SU-DHL-6 (cell line): ENCODE data around the gene BMERB1.

ENCODE experiments used
- H2AFZ ChIP-seq: fragments of 200-600 bp; sonication (generic); 2 replicates; pipeline ENCODE4 v1.6.1; 2014; ENCODE audit warnings: low read depth, mild to moderate bottlenecking, moderate library complexity, mixed read lengths, antibody characterized with exemption, low read length; ENCODE audit not compliant: severe bottlenecking
- H3F3A ChIP-seq: fragments of 200-600 bp; shearing (Covaris generic); 2 replicates; pipeline ENCODE4 v1.6.0; 2016; ENCODE audit warnings: antibody characterized with exemption, mild to moderate bottlenecking; ENCODE audit not compliant: insufficient read depth
- H3K27ac ChIP-seq: fragments of 200-600 bp; sonication (generic); 2 replicates; pipeline ENCODE4 v1.5.1; 2016; ENCODE audit warnings: low read depth, mild to moderate bottlenecking, low read length, moderate library complexity, mixed read lengths
- H3K27me3 ChIP-seq: fragments of 200-600 bp; sonication (generic), shearing (Covaris generic); 2 replicates; pipeline ENCODE4 v1.6.0; 2014; ENCODE audit warnings: mild to moderate bottlenecking, low read length
- H3K36me3 ChIP-seq: fragments of 200-600 bp; sonication (generic); 2 replicates; pipeline ENCODE4 v1.6.1; 2014; ENCODE audit warnings: mild to moderate bottlenecking, low read length, mixed read lengths
- H3K4me2 ChIP-seq: fragments of 300-600, 200-600 bp; shearing (Covaris generic), sonication (generic); 2 replicates; pipeline ENCODE4 v1.6.0; 2014; ENCODE audit warnings: low read length, low read depth, mild to moderate bottlenecking; ENCODE audit not compliant: poor library complexity, severe bottlenecking
- H3K4me3 ChIP-seq: fragments of 200-600 bp; sonication (generic); 2 replicates; pipeline ENCODE4 v1.5.1; 2014; ENCODE audit warnings: antibody characterized with exemption, low read length, mild to moderate bottlenecking, mixed read lengths; ENCODE audit not compliant: insufficient read depth, poor library complexity, severe bottlenecking
- H3K79me2 ChIP-seq: fragments of 200-600 bp; sonication (generic); 2 replicates; pipeline ENCODE4 v1.6.1; 2014; ENCODE audit warnings: mild to moderate bottlenecking, low read length, moderate library complexity; ENCODE audit not compliant: insufficient read depth
- H3K9ac ChIP-seq: fragments of 200-600 bp; sonication (generic); 2 replicates; pipeline ENCODE4 v1.7.0; 2014; ENCODE audit warnings: mild to moderate bottlenecking, low read length
- H3K9me2 ChIP-seq: fragments of 200-600 bp; sonication (generic); replicated peaks from 2 replicates; pipeline ENCODE4 v1.6.1; 2014; ENCODE audit warnings: low read length; ENCODE audit not compliant: insufficient read depth
- H3K9me3 ChIP-seq: fragments of 200-600 bp; sonication (generic); 2 replicates; pipeline ENCODE4 v1.6.1; 2014; ENCODE audit warnings: low read length, mixed read lengths; ENCODE audit not compliant: insufficient read depth
- H4K20me1 ChIP-seq: fragments of 200-600 bp; sonication (generic); 2 replicates; pipeline ENCODE4 v1.6.1; 2014; ENCODE audit warnings: low read depth, mild to moderate bottlenecking, antibody characterized with exemption, low read length, moderate library complexity, mixed read lengths
- EZH2phosphoT487 ChIP-seq: fragments of 200-600 bp; sonication (generic), shearing (Covaris generic); conservative IDR thresholded peaks from 2 replicates; pipeline ENCODE4 v1.6.1; 2018; ENCODE audit warnings: mild to moderate bottlenecking, antibody characterized with exemption, low read length, moderate library complexity, mixed read lengths
- TF ChIP-seq, protein P1 (sequence below): fragments of 200-600 bp; sonication (generic); IDR thresholded peaks from one replicate; pipeline ENCODE4 v1.5.1; 2017; ENCODE audit warnings: antibody characterized with exemption, mild to moderate bottlenecking, low read length, moderate library complexity; ENCODE audit not compliant: insufficient read depth, poor library complexity, severe bottlenecking

The BMERB1 gene

DNA sequence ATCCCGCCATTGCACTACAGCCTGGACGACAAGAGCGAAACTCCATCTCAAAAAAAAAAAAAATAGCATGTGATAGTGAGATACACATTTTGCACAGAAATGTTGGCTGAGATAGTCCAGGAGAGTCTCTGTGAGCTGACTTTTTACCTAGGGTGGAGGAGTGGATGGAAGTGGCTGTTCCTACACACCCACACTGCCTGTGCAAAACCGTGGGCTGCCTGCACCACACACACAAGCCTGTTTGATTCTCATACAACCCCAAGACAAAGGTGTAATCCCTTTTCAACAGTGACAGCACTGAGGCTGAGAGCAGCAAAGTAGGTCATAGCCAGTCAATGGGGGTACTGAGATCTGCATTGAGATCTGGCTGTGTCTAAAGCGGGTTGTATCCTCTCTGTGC, 121.7 kb downstream of the BMERB1 start:
- Histone ChIP-seq H3K36me3 (no peaks in the 10 kb centered on the region), H3K9me3 (no peaks in the 10 kb centered on the region), H2AFZ (no peak overlapping the region), H3K79me2 (no peaks in the 10 kb centered on the region), H3K9me2 (no peaks in the 10 kb centered on the region), H3K9ac (no peak overlapping the region), H4K20me1 (no peaks in the 10 kb centered on the region), H3K27ac (no peak overlapping the region), H3F3A (no peaks in the 10 kb centered on the region), H3K27me3 (no peaks in the 10 kb centered on the region), H3K4me3 (no peak overlapping the region), H3K4me2 (no peak overlapping the region)
- no peak for TF ChIP-seq EZH2phosphoT487
- TF ChIP-seq, protein P1, sequence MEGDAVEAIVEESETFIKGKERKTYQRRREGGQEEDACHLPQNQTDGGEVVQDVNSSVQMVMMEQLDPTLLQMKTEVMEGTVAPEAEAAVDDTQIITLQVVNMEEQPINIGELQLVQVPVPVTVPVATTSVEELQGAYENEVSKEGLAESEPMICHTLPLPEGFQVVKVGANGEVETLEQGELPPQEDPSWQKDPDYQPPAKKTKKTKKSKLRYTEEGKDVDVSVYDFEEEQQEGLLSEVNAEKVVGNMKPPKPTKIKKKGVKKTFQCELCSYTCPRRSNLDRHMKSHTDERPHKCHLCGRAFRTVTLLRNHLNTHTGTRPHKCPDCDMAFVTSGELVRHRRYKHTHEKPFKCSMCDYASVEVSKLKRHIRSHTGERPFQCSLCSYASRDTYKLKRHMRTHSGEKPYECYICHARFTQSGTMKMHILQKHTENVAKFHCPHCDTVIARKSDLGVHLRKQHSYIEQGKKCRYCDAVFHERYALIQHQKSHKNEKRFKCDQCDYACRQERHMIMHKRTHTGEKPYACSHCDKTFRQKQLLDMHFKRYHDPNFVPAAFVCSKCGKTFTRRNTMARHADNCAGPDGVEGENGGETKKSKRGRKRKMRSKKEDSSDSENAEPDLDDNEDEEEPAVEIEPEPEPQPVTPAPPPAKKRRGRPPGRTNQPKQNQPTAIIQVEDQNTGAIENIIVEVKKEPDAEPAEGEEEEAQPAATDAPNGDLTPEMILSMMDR = no peak

DNA sequence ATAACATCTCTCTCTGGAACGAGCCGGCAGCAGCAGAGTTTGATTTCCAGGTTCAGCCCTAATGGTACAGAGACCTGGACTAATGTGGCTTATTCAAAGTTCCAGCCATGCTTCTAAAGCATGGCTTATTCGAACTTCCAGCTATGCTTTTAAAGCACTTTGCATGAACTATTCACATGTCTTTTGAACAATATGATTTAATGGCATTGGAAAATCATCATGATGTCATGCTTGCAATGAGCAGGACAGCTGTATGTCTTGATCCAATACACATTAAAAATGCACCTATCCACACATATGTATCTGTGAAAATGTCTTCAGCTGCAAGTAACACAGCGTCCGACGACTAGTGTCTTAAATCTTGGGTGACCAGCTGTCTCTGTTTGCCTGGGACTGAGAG, 122.9 kb downstream of the BMERB1 start:
- Histone ChIP-seq H2AFZ (no peak overlapping the region), H3K27ac (no peak overlapping the region), H3F3A (no peaks in the 10 kb centered on the region), H3K36me3 (no peaks in the 10 kb centered on the region), H3K79me2 (no peaks in the 10 kb centered on the region), H3K9me3 (no peaks in the 10 kb centered on the region), H4K20me1 (no peaks in the 10 kb centered on the region), H3K4me2 (no peak overlapping the region), H3K4me3 (no peak overlapping the region), H3K27me3 (no peaks in the 10 kb centered on the region), H3K9me2 (no peaks in the 10 kb centered on the region), H3K9ac (no peak overlapping the region)
- TF ChIP-seq, protein P1 = no peak

DNA sequence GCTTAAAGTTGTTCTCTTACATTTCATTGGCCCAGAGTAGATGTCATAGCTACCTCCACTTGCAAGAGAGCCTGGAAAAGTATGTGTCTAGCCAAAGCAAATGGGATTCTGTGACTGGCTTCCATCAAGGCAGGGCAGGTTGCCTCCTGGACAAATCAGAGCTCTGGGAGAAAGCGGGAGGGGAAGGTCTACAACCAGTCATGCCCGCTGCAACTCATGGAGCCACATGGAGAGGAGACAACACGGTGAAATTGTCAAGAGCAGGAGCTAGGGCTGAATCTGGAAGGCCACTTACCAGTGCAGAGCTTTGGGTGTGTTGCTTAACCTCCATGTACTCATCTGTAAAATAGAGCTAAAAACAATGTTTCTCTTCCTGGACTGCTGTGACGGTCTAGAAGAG, 124.8 kb downstream of the BMERB1 start:
- H3K4me2 ChIP-seq = no peak overlapping the region
- TF ChIP-seq EZH2phosphoT487 = no peak
- TF ChIP-seq, protein P1 = no peak

More for the DNA sequence above, 124.8 kb downstream of the BMERB1 start:
- Histone ChIP-seq H3K4me3 (no peak overlapping the region), H3F3A (no peaks in the 10 kb centered on the region), H3K9ac (no peak overlapping the region), H3K27me3 (no peaks in the 10 kb centered on the region), H4K20me1 (no peaks in the 10 kb centered on the region), H3K79me2 (no peaks in the 10 kb centered on the region), H3K36me3 (no peaks in the 10 kb centered on the region), H3K9me2 (no peaks in the 10 kb centered on the region), H2AFZ (no peak overlapping the region), H3K9me3 (no peaks in the 10 kb centered on the region), H3K27ac (no peak overlapping the region)
